Endothelial cell of umbilical vein (primary cell): ENCODE measurements around the gene DNAAF3. TPM values are rescaled to one million over a fixed set of nuclear protein-coding genes. Genes with fewer than 3 reads are reported as not detected.

Source experiments
- BruUV-seq: library from RNA; stranded (reverse); fragments of 400-500 nt; replicated peaks from 2 replicates; lab custom pipeline; 2021; lab: Mats Ljungman, UMichigan
- CTCF ChIA-PET: fragments of 300-600, 350-600 bp; sonication (Branson Sonifier 250); formaldehyde crosslinking; loops from one replicate; lab custom pipeline; 2021; ENCODE audit warnings: antibody characterized with exemption, inconsistent platforms; lab: Charles Lee
- POLR2A ChIA-PET: fragments of 300-600, 350-600 bp; sonication (Branson Sonifier 250); formaldehyde crosslinking; loops from one replicate; lab custom pipeline; 2021; ENCODE audit warnings: antibody characterized with exemption, inconsistent platforms; lab: Charles Lee
- DNase-seq: peaks from one replicate; pipeline ENCODE4 v3.0.0-alpha.2; 2011; ENCODE audit warnings: low read depth, low spot score
- FAIRE-seq: peaks from 2 replicates; lab custom pipeline; 2011; peaks lifted over from hg19 to GRCh38; lab: Jason Lieb, UNC
- H2AFZ ChIP-seq: 2 replicates; pipeline ENCODE4 v1.6.0; 2012; ENCODE audit warnings: low read depth, low read length, control low read depth, inconsistent platforms
- H3K27ac ChIP-seq: 2 replicates; pipeline ENCODE4 v1.5.1; 2011; ENCODE audit warnings: low read depth, mild to moderate bottlenecking, control low read depth, low read length, moderate library complexity; ENCODE audit not compliant: insufficient read depth
- H3K27me3 ChIP-seq, 2 experiments: 2 replicates each; pipeline versions ENCODE4 v1.6.0 to v1.6.1; 2011; ENCODE audit warnings: low read length in 2 of 2, mixed read lengths in 1 of 2; ENCODE audit not compliant: control insufficient read depth in 2 of 2, insufficient read depth in 2 of 2
- H3K36me3 ChIP-seq, 2 experiments: 2 replicates in 1 of 2; 3 replicates in 1 of 2; pipeline ENCODE4 v1.5.1; 2011; ENCODE audit warnings: low read length in 2 of 2, mild to moderate bottlenecking in 1 of 2, moderate library complexity in 1 of 2; ENCODE audit not compliant: control insufficient read depth in 2 of 2, insufficient read depth in 2 of 2; ENCODE audit errors: extremely low read depth in 1 of 2
- H3K4me1 ChIP-seq: 3 replicates; pipeline ENCODE4 v1.5.1; 2011; ENCODE audit warnings: mild to moderate bottlenecking, low read length; ENCODE audit not compliant: control insufficient read depth, insufficient read depth; ENCODE audit errors: extremely low read depth
- H3K4me2 ChIP-seq: 2 replicates; pipeline ENCODE4 v1.6.1; 2011; ENCODE audit warnings: low read length, control low read depth, mixed read lengths; ENCODE audit not compliant: insufficient read depth
- H3K4me3 ChIP-seq, 3 experiments: fragments of 200-600 bp in 1 of 3; sonication (generic), shearing (Covaris generic) in 1 of 3; replicated peaks in 1 of 3; 2 replicates each; pipeline ENCODE4 v1.5.1; 2011 to 2016; ENCODE audit warnings: control low read depth in 3 of 3, low read length in 3 of 3, mild to moderate bottlenecking in 2 of 3, inconsistent platforms in 1 of 3, low read depth in 1 of 3, moderate library complexity in 1 of 3; ENCODE audit not compliant: insufficient read depth in 1 of 3
- H3K79me2 ChIP-seq: 2 replicates; pipeline ENCODE4 v1.6.0; 2012; ENCODE audit warnings: low read length, inconsistent platforms; ENCODE audit not compliant: control insufficient read depth, insufficient read depth
- H3K9ac ChIP-seq: replicated peaks from 2 replicates; pipeline ENCODE3; 2011; ENCODE audit warnings: low read length, control low read depth; ENCODE audit not compliant: insufficient read depth; ENCODE audit errors: extremely low read depth
- H3K9me1 ChIP-seq: replicated peaks from 3 replicates; pipeline ENCODE4 v1.6.0; 2011; ENCODE audit warnings: mild to moderate bottlenecking, low read length; ENCODE audit not compliant: control insufficient read depth, insufficient read depth; ENCODE audit errors: extremely low read depth
- H3K9me3 ChIP-seq: replicated peaks from 2 replicates; pipeline ENCODE4 v1.5.1; 2012; ENCODE audit warnings: low read length, inconsistent platforms; ENCODE audit not compliant: control insufficient read depth, insufficient read depth
- H4K20me1 ChIP-seq: replicated peaks from 2 replicates; pipeline ENCODE3; 2011; ENCODE audit warnings: mild to moderate bottlenecking, low read length; ENCODE audit not compliant: control insufficient read depth, insufficient read depth; ENCODE audit errors: extremely low read depth
- CTCF ChIP-seq, 2 donors: IDR thresholded peaks; 1 replicate in 1 of 2; 2 replicates in 1 of 2; pipeline ENCODE4 v1.5.1; 2011; ENCODE audit warnings: low read length in 2 of 2, mild to moderate bottlenecking in 2 of 2, moderate library complexity in 2 of 2, control low read depth in 1 of 2, inconsistent platforms in 1 of 2, low read depth in 1 of 2; ENCODE audit not compliant: insufficient read depth in 1 of 2; ENCODE audit errors: extremely low read depth in 1 of 2
- EZH2 ChIP-seq: IDR thresholded peaks from 2 replicates; pipeline ENCODE4 v1.6.1; 2012; ENCODE audit warnings: borderline replicate concordance, low read depth, mild to moderate bottlenecking, moderate library complexity, low read length, inconsistent platforms; ENCODE audit not compliant: severe bottlenecking
- FOS ChIP-seq: IDR thresholded peaks from 2 replicates; pipeline ENCODE4 v1.6.1; 2011; ENCODE audit warnings: mild to moderate bottlenecking, low read length, moderate library complexity, borderline replicate concordance; ENCODE audit not compliant: insufficient read depth
- GATA2 ChIP-seq: IDR thresholded peaks from 2 replicates; pipeline ENCODE4 v1.7.0; 2011; ENCODE audit warnings: low read depth, mild to moderate bottlenecking, moderate library complexity, mixed read lengths, low read length; ENCODE audit not compliant: insufficient read length, insufficient read depth
- JUN ChIP-seq: IDR thresholded peaks from 2 replicates; pipeline ENCODE4 v1.6.1; 2011; ENCODE audit warnings: borderline replicate concordance, low read depth; ENCODE audit not compliant: insufficient read length, insufficient read depth
- MAX ChIP-seq: IDR thresholded peaks from 2 replicates; pipeline ENCODE4 v1.6.1; 2011; ENCODE audit not compliant: insufficient read depth, insufficient read length
- MYC ChIP-seq: IDR thresholded peaks from one replicate; pipeline ENCODE4 v1.6.1; 2011; ENCODE audit warnings: mild to moderate bottlenecking, low read depth, low read length
- POLR2A ChIP-seq: IDR thresholded peaks from 2 replicates; pipeline ENCODE4 v1.6.1; 2012; ENCODE audit warnings: low read depth, mild to moderate bottlenecking, control low read depth, low read length
- POLR2AphosphoS5 ChIP-seq: IDR thresholded peaks from 2 replicates; pipeline ENCODE4 v1.6.1; 2012; ENCODE audit warnings: low read depth, mild to moderate bottlenecking, control low read depth, low read length, moderate library complexity; ENCODE audit not compliant: insufficient read depth
- dilution Hi-C: fragments of 300-500 bp; cut with MboI; formaldehyde crosslinking; loops from one replicate; pipeline ENCODE4 v1.15.0; 2019; ENCODE audit warnings: low sequenced_read_pairs; ENCODE audit not compliant: extremely low pct_ligation_motif_present
- intact Hi-C: fragments of 100-400 bp; cut with micrococcal nuclease; formaldehyde crosslinking; loops from one replicate; pipeline ENCODE4 v1.10.0; 2022
- polyA plus RNA-seq, 4 experiments: library from polyadenylated mRNA; depleted of rRNA in 3 of 4; stranded (reverse) in 3 of 4; unstranded in 1 of 4; fragments of >200 nt; gene quantifications; 2 replicates each; pipeline versions ENCODE4 v1.2.1 to v1.2.3, GENCODE V29; 2011 to 2012; ENCODE audit warnings: missing spikeins in 1 of 4
- total RNA-seq: library from RNA; stranded (reverse); gene quantifications from 2 replicates; pipeline ENCODE4 v1.2.3, GENCODE V29; 2021

DNAAF3 gene
- total and polyA plus RNA-seq, 2 donors (not counting 3 experiments of a cell fraction or from before 2014, with no cell fraction given), result 0.62 to 0.75 TPM

- Histone ChIP-seq H3K9me1 (no peaks in the 10 kb centered on the region), H3K4me2 (no peak overlapping the region), H3K4me1 (no peaks in the 10 kb centered on the region), H3K27ac (no peak overlapping the region), H3K9me3 (no peaks in the 10 kb centered on the region), H3K9ac (no peak overlapping the region), H2AFZ (no peak overlapping the region), H3K36me3 (no peaks in the 10 kb centered on the region), H3K79me2 (no peaks in the 10 kb centered on the region), H3K27me3 (no peaks in the 10 kb centered on the region), H4K20me1 (no peaks in the 10 kb centered on the region), H3K4me3 (no peak overlapping the region)
- TF ChIP-seq CTCF (IDR thresholded peaks at IDR 0.05; ENCODE audit: extremely low read depth in 1 of 2, insufficient read depth in 1 of 2, low read depth in 1 of 2, low read length in 2 of 2) (no peak), GATA2 (no peak), FOS (no peak), JUN (no peak), MAX (no peak), MYC (no peak), POLR2A (no peak), EZH2 (no peak), POLR2AphosphoS5 (no peak)
- dilution Hi-C loops (no loop called here), intact Hi-C loops (loop anchor here (10.0 kb wide), 1 partner anchor 462 kb away; no protein-coding TSS in a partner anchor)
- ChIA-PET CTCF (interaction anchor here (0.7 to 1.6 kb wide), 5 partner anchors 9 to 325 kb away, joined by 3 to 6 read pairs (median 4); no protein-coding TSS in a partner anchor), POLR2A (no interaction called here)
- DNase-seq, result no peak
- no peak for FAIRE-seq
- BruUV-seq, result no TSS peak
These were observed 29.9 kb downstream of the DNAAF3 start for GRCh38 chr19:55136399-55137102.
